ENCODE data around the gene FBP2. TPM values are rescaled to one million over a fixed set of nuclear protein-coding genes. Genes with fewer than 3 reads are reported as not detected.

Gene FBP2
- total RNA-seq = 2.2 TPM
- 0.56 TPM for polyA plus RNA-seq

- H3K4me3 ChIP-seq (ENCODE audit: low read depth, low read length) = no peak within 1 kb of the TSS
- no peaks in the 10 kb centered on the region for H3K36me3 ChIP-seq (ENCODE audit: insufficient read depth)
- no peak within 1 kb of the TSS for H3K27ac ChIP-seq (ENCODE audit: low read depth)
- DNase-seq (ENCODE audit: extremely low spot score) = no peak
- H3K4me1 ChIP-seq (ENCODE audit: insufficient read depth) = no peaks in the 10 kb centered on the region
- WGBS = 59% methylated on average over 21 of the region's 21 CpGs
Observed at GRCh38 chr9:94593459-94594345, at the start of gene FBP2. Gene FBP2 (minus strand): TSS chr9:94593824. CDS start chr9:94593726, 98 bp downstream.

DNA sequence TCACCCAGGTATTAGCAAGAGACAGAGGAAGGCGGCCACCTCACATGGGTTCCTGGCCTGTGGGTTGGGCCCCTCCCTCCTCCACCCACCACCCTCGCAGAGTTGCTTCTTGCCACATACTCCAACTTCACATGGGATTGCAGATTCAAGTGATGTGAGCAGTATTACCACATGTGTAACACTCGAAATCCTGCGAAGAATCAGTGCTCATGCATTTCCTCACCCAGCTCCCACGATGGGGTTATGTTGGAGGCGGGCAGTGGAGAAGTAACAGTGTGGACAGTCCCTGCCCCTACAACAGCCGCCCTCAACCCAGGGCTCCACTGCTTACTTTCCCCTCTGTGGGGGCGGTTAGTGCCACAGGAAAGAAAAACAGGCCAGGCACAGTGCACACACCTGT, 49.6 kb upstream of the FBP2 start:
- H3K4me1 ChIP-seq (ENCODE audit: insufficient read depth) = no peaks in the 10 kb centered on the region
- H3K27ac ChIP-seq (ENCODE audit: low read depth) = no peak overlapping the region
- DNase-seq (ENCODE audit: extremely low spot score) = no peak
- H3K36me3 ChIP-seq (ENCODE audit: insufficient read depth) = no peaks in the 10 kb centered on the region
- no peak overlapping the region for H3K4me3 ChIP-seq (ENCODE audit: low read depth, low read length)
- WGBS = 93% methylated on average over 8 of the region's 8 CpGs

GRCh38 chr9:94642501-94642900, 48.9 kb upstream of the FBP2 start:
- H3K4me3 ChIP-seq (ENCODE audit: low read depth, low read length) = no peak overlapping the region
- no peaks in the 10 kb centered on the region for H3K4me1 ChIP-seq (ENCODE audit: insufficient read depth)
- no peak for DNase-seq (ENCODE audit: extremely low spot score)
- H3K27ac ChIP-seq (ENCODE audit: low read depth) = no peak overlapping the region
- no peaks in the 10 kb centered on the region for H3K36me3 ChIP-seq (ENCODE audit: insufficient read depth)
- WGBS = 94% methylated on average over 5 of the region's 5 CpGs

DNA sequence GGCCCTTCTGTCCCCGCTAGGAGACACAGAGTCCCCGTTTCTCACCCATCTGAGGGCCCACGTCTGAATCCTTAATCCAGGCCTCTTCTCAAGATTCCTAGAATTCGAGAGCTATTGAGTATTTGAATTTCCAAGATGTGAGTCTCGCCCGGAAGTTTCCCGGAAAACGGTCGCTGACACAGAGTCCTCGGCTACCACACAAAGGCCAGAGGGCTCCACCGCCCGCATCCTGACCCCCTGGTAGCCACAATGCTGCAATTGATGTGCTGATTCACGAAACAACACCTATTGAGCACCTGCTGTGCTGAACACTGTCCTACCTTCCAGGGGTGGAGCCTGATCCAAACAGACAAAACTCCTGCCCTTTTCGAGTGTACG, 46.4 kb upstream of the FBP2 start:
- no peaks in the 10 kb centered on the region for H3K4me1 ChIP-seq (ENCODE audit: insufficient read depth)
- DNase-seq (ENCODE audit: extremely low spot score) = no peak
- 71% methylated on average over 15 of the region's 15 CpGs for WGBS

DNA sequence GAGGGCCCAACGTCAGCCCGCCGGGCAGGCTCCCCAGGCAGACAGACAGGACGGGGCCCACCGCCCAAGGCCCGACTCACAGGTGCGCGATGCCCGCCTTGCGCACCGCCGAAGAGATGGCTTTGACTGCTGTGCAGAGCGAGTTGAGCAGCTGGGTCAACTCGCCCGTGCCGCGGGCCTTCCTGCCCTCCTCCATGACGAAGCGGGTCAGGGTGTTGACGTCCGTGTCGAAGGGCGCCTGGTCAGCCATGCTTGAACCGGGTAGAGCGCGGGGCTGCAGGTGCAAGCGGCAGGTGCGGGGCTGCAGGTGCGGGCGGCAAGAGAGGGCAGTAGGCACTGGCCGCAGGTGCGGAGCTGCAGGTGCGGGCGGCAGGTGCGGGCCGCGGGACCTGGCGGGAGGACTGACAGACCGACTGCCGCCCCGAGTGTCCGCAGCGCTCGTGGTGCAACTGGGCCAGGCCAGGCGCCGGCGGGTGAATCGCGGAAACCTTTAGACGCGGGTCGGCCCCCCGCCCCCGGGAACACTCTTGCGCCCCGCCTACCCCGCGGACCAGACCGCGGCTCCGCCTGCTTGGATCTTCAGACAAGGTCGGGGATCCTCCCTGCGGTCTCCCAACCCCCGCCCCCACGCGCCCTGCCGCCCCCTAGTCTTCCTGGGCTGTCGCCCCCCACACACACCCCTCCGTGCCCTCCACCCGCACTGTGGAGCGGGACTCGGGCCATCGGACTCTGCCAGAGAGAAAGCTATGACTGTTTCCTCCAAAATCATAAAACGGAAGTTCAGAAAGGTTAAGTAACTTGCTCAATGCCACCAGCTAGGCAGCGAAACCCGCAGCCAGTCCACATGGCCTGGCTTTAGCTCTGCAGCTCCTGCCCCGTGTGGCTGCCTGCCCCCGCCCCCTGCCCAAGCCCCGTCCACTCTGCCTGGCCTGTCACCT, 45.7 kb upstream of the FBP2 start, which contains the start of gene FBP1:
Gene FBP1 (minus strand): TSS at position 458 of the 938 bp plus-strand sequence. CDS start 208 bp downstream, at position 250.
- Histone ChIP-seq H3K4me1 (ENCODE audit: insufficient read depth) (no peaks in the 10 kb centered on the region), H3K27ac (ENCODE audit: low read depth) (peak within 1 kb of the TSS; percentile 25), H3K4me3 (ENCODE audit: low read depth, low read length) (peak within 1 kb of the TSS; percentile 64), H3K36me3 (ENCODE audit: insufficient read depth) (no peaks in the 10 kb centered on the region)
- DNase-seq (ENCODE audit: extremely low spot score) = no peak
- WGBS = 5% methylated on average over 79 of the region's 79 CpGs

More for the DNA sequence above, 46.4 kb upstream of the FBP2 start:
- Histone ChIP-seq H3K36me3 (ENCODE audit: insufficient read depth) (no peaks in the 10 kb centered on the region), H3K27ac (ENCODE audit: low read depth) (peak overlapping the region; percentile 25), H3K4me3 (ENCODE audit: low read depth, low read length) (peak overlapping the region; percentile 64)

DNA sequence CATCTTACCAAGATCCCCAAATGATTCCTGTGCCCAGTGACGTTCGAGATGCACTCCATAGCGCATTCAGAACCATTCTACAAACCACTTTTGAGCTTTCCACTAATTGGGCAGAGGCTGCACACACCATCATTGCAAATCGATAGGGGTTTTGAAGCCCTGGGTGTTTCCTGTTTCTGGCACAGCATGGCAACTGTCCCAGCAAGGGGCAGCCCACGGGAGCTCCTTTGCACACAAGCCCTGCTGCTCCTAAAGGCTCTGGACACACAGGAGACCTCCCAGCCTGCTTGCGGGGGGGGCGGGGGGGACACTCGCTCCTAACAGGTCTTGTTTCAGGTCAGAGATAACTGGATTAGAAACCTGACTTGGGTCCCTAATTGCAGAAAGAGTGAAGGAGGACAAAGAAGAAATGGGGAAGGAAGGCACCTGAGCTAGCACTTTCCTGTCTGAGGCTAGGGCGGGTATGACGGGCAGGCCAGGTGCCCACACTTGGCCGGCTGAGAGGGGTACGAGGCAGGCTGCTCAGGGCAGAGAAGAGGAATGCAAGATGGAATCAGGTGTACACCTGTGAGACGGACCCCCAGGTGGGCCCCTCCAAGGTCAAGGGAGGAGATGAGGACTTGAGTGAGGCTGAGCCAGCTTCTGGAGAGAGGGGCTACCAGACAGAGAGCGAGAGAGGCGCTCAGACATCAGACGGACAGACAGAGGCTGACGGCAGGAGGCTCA, 44.9 kb upstream of the FBP2 start:
- WGBS = 63% methylated on average over 17 of the region's 17 CpGs
- Histone ChIP-seq H3K4me3 (ENCODE audit: low read depth, low read length) (peak overlapping the region; percentile 64), H3K27ac (ENCODE audit: low read depth) (no peak overlapping the region), H3K36me3 (ENCODE audit: insufficient read depth) (no peaks in the 10 kb centered on the region), H3K4me1 (ENCODE audit: insufficient read depth) (no peaks in the 10 kb centered on the region)
- no peak for DNase-seq (ENCODE audit: extremely low spot score)

DNA sequence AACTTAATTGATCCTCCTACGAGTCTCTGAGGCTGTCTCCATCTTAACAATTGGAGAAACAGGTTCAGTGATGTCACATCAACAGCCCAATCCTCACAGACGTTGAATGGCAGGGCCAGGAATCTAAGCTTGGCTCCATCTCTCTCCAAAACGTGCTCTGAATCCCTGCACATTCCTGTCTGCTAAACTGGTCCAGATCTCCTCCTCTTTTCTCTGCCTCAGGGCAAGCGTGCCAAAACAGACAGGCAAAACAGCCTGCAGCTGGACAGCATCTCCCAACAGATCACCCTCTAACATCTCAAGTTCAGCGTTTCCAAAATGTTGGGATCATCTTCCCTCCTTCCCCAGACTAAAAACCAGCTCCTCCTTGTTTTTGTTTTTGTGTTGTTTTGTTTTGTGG, 39.1 kb upstream of the FBP2 start:
- Histone ChIP-seq H3K36me3 (ENCODE audit: insufficient read depth) (no peaks in the 10 kb centered on the region), H3K4me3 (ENCODE audit: low read depth, low read length) (no peak overlapping the region), H3K27ac (ENCODE audit: low read depth) (no peak overlapping the region), H3K4me1 (ENCODE audit: insufficient read depth) (peaks cover 2% of the 10 kb centered on the region)
- 22% methylated on average over 5 of the region's 5 CpGs for WGBS
- no peak for DNase-seq (ENCODE audit: extremely low spot score)

DNA sequence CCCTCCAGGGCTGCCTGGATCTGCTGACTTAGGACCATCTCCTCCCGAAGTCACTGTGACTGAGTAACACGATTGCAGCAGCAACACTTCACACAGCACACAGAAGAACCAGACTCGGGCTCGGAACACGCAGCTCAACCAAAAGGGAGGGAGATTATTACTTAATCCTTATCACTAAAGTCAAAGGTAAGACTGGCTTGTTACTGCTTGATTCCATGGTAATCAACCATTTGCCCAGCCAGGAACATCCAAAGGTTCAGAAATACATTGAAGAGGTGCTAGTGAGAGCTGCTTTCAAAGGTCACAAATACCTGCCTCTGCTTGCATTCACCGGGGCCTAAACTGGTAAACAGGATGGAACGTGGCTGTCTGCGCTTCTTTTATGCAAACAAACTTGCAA, 38.0 kb upstream of the FBP2 start:
- H3K27ac ChIP-seq (ENCODE audit: low read depth) = no peak overlapping the region
- DNase-seq (ENCODE audit: extremely low spot score) = no peak
- WGBS = 67% methylated on average over 8 of the region's 8 CpGs
- H3K4me1 ChIP-seq (ENCODE audit: insufficient read depth) = peaks cover 2% of the 10 kb centered on the region
- no peak overlapping the region for H3K4me3 ChIP-seq (ENCODE audit: low read depth, low read length)
- H3K36me3 ChIP-seq (ENCODE audit: insufficient read depth) = no peaks in the 10 kb centered on the region

GRCh38 chr9:94630833-94631232, 37.2 kb upstream of the FBP2 start:
- no peak overlapping the region for H3K4me3 ChIP-seq (ENCODE audit: low read depth, low read length)
- 73% methylated on average over 5 of the region's 5 CpGs for WGBS
- H3K36me3 ChIP-seq (ENCODE audit: insufficient read depth) = no peaks in the 10 kb centered on the region
- no peak overlapping the region for H3K27ac ChIP-seq (ENCODE audit: low read depth)
- peaks cover 2% of the 10 kb centered on the region for H3K4me1 ChIP-seq (ENCODE audit: insufficient read depth)
- DNase-seq (ENCODE audit: extremely low spot score) = peak; percentile 77

- H3K27ac ChIP-seq (ENCODE audit: low read depth) = no peak overlapping the region
- no peak for DNase-seq (ENCODE audit: extremely low spot score)
- H3K4me3 ChIP-seq (ENCODE audit: low read depth, low read length) = no peak overlapping the region
- no peaks in the 10 kb centered on the region for H3K36me3 ChIP-seq (ENCODE audit: insufficient read depth)
- WGBS = 85% methylated on average over 3 of the region's 3 CpGs
- peaks cover 2% of the 10 kb centered on the region for H3K4me1 ChIP-seq (ENCODE audit: insufficient read depth)
Observed at GRCh38 chr9:94630281-94630680, 36.7 kb upstream of the FBP2 start.

DNA sequence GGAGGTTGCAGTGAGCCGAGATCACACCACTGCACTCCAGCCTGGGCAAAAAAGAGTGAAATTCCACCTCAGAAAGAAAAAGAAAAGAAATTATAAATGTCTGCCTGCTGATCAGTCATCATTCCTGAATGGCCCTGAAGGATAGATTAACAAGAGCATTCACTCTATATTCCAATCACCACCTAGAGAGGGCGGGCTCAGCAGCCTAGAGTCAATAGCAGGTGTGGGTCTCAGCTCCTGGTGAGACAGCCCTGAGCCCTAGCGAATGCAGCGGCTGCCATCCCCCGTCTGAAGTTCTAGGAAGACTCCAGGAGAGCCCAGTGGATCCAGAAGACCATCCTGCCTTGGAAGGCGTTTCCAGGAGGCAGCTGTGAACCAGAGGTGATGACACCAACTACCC, 33.7 kb upstream of the FBP2 start:
- Histone ChIP-seq H3K4me3 (ENCODE audit: low read depth, low read length) (no peak overlapping the region), H3K36me3 (ENCODE audit: insufficient read depth) (no peaks in the 10 kb centered on the region), H3K27ac (ENCODE audit: low read depth) (no peak overlapping the region), H3K4me1 (ENCODE audit: insufficient read depth) (no peaks in the 10 kb centered on the region)
- no peak for DNase-seq (ENCODE audit: extremely low spot score)
- WGBS = 94% methylated on average over 6 of the region's 6 CpGs

GRCh38 chr9:94625835-94626234, 32.2 kb upstream of the FBP2 start:
- Histone ChIP-seq H3K27ac (ENCODE audit: low read depth) (no peak overlapping the region), H3K4me3 (ENCODE audit: low read depth, low read length) (no peak overlapping the region), H3K4me1 (ENCODE audit: insufficient read depth) (no peaks in the 10 kb centered on the region), H3K36me3 (ENCODE audit: insufficient read depth) (no peaks in the 10 kb centered on the region)
- WGBS = 75% methylated on average over 12 of the region's 12 CpGs
- no peak for DNase-seq (ENCODE audit: extremely low spot score)

DNA sequence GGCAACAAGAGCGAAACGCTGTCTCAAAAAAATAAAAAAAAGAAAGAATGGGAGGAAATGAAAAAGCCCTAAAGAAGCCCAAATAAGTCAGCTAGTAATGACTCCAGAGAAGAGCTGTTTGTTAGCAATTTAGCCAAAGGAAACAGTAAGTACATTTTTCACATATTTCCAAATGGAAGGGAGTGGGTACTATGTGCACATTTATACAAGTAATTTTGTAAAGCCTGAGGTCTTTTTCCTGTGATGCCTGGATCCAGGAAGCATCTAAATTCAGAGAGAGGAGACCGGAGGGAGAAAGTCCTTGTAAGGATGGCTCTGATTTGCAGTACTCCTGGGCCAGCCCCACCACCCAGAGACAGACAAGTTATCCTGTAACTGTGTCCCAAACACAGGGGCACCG, 31.0 kb upstream of the FBP2 start:
- Histone ChIP-seq H3K27ac (ENCODE audit: low read depth) (no peak overlapping the region), H3K4me1 (ENCODE audit: insufficient read depth) (no peaks in the 10 kb centered on the region), H3K4me3 (ENCODE audit: low read depth, low read length) (no peak overlapping the region), H3K36me3 (ENCODE audit: insufficient read depth) (no peaks in the 10 kb centered on the region)
- WGBS = 72% methylated on average over 4 of the region's 4 CpGs
- no peak for DNase-seq (ENCODE audit: extremely low spot score)
